H1 (cell line): ENCODE measurements around the gene MYL5. TPM values are rescaled to one million over a fixed set of nuclear protein-coding genes. Genes with fewer than 3 reads are reported as not detected.
A peak's percentile ranks its signal among the peaks of the same experiment; 100 is the strongest.

Experiments used
- ATF2 ChIP-seq: IDR thresholded peaks from 2 replicates; pipeline ENCODE4 v1.6.1; 2012; ENCODE audit warnings: low read length, inconsistent platforms
- CBX8 ChIP-seq: fragments of 300-800, 300-1000 bp; sonication (generic); IDR thresholded peaks from 2 replicates; pipeline ENCODE4 v1.7.1; 2016; ENCODE audit warnings: low read depth, low read length, borderline replicate concordance
- CEBPB ChIP-seq: IDR thresholded peaks from 2 replicates; pipeline ENCODE4 v1.6.1; 2012; ENCODE audit warnings: low read depth, low read length
- CHD1 ChIP-seq: IDR thresholded peaks from 2 replicates; pipeline ENCODE4 v1.6.1; 2012; ENCODE audit warnings: low read depth, low read length, improper control_type of control experiment
- CHD2 ChIP-seq: IDR thresholded peaks from 2 replicates; pipeline ENCODE4 v1.6.1; 2012; ENCODE audit warnings: low read length, improper control_type of control experiment
- GTF2F1 ChIP-seq: IDR thresholded peaks from 2 replicates; pipeline ENCODE4 v1.6.1; 2012; ENCODE audit warnings: low read depth, low read length, improper control_type of control experiment, borderline replicate concordance
- KDM1A ChIP-seq: fragments of 200-600, 300-600 bp; sonication (generic); IDR thresholded peaks from 2 replicates; pipeline ENCODE4 v1.7.1; 2016; ENCODE audit warnings: mild to moderate bottlenecking, low read length, borderline replicate concordance
- KDM5A ChIP-seq: fragments of 200-600 bp; IDR thresholded peaks from 2 replicates; pipeline ENCODE4 v1.7.1; 2012; ENCODE audit warnings: mild to moderate bottlenecking, low read length, inconsistent platforms, mixed read lengths
- NRF1 ChIP-seq: IDR thresholded peaks from 2 replicates; pipeline ENCODE4 v1.6.1; 2011; ENCODE audit warnings: mild to moderate bottlenecking, low read depth, low read length, improper control_type of control experiment
- POLR2A ChIP-seq, 2 experiments: IDR thresholded peaks; 1 replicate in 1 of 2; 2 replicates in 1 of 2; pipeline ENCODE4 v1.6.1; 2011; ENCODE audit warnings: low read depth in 2 of 2, low read length in 2 of 2, mild to moderate bottlenecking in 2 of 2; ENCODE audit errors: control extremely low read depth in 1 of 2
- POLR2AphosphoS5 ChIP-seq: IDR thresholded peaks from 2 replicates; pipeline ENCODE4 v1.6.1; 2011; ENCODE audit warnings: low read depth, low read length
- RAD21 ChIP-seq, 2 experiments: IDR thresholded peaks in 1 of 2; conservative IDR thresholded peaks in 1 of 2; 2 replicates each; pipeline ENCODE4 v1.6.1; 2011; ENCODE audit warnings: low read depth in 2 of 2, low read length in 2 of 2, improper control_type of control experiment in 1 of 2, inconsistent platforms in 1 of 2, mild to moderate bottlenecking in 1 of 2, moderate library complexity in 1 of 2
- RNF2 ChIP-seq: fragments of 200-900, 300-1000 bp; sonication (generic); IDR thresholded peaks from 2 replicates; pipeline ENCODE4 v1.7.1; 2016; ENCODE audit warnings: borderline replicate concordance, low read depth, mild to moderate bottlenecking, antibody characterized with exemption, low read length; ENCODE audit not compliant: poor library complexity, severe bottlenecking; ENCODE audit errors: missing control alignments
- RXRA ChIP-seq: IDR thresholded peaks from 2 replicates; pipeline ENCODE4 v1.6.1; 2011; ENCODE audit warnings: low read depth, mild to moderate bottlenecking, low read length, moderate library complexity; ENCODE audit not compliant: insufficient read depth
- SIN3A ChIP-seq, 2 experiments: IDR thresholded peaks in 1 of 2; conservative IDR thresholded peaks in 1 of 2; 2 replicates each; pipeline ENCODE4 v1.6.1; 2011 to 2012; ENCODE audit warnings: low read length in 2 of 2, improper control_type of control experiment in 1 of 2, low read depth in 1 of 2, mild to moderate bottlenecking in 1 of 2
- SIRT6 ChIP-seq: IDR thresholded peaks from one replicate; pipeline ENCODE4 v1.7.1; 2012; ENCODE audit warnings: low read length, inconsistent platforms
- SIX5 ChIP-seq: IDR thresholded peaks from 2 replicates; pipeline ENCODE4 v1.6.1; 2011; ENCODE audit warnings: mild to moderate bottlenecking, low read depth, low read length
- SP2 ChIP-seq: IDR thresholded peaks from 2 replicates; pipeline ENCODE4 v1.6.1; 2012; ENCODE audit warnings: mild to moderate bottlenecking, low read length, inconsistent platforms
- TBP ChIP-seq: IDR thresholded peaks from 2 replicates; pipeline ENCODE4 v1.6.1; 2011; ENCODE audit warnings: low read depth, low read length, improper control_type of control experiment
- USF2 ChIP-seq: IDR thresholded peaks from 2 replicates; pipeline ENCODE4 v1.6.1; 2011; ENCODE audit warnings: low read length, improper control_type of control experiment
- ZNF274 ChIP-seq: IDR thresholded peaks from 2 replicates; pipeline ENCODE4 v1.7.0; 2012; ENCODE audit warnings: low read length, borderline replicate concordance; ENCODE audit errors: extremely low read depth
- polyA plus RNA-seq, 7 experiments: library from polyadenylated mRNA; depleted of rRNA in 3 of 7; stranded (reverse) in 5 of 7; unstranded in 2 of 7; fragments of >200 nt in 5 of 7; fragments of 200-250 nt in 2 of 7; gene quantifications; 1 replicate in 5 of 7; 2 replicates in 1 of 7; 4 replicates in 1 of 7; pipeline versions ENCODE4 v1.2.1 to v1.2.3, GENCODE V29; 2011 to 2013; ENCODE audit warnings: missing spikeins in 2 of 7, mixed read lengths in 2 of 7
- total RNA-seq: library from RNA; stranded (reverse); fragmentation: NEBNext Ultra II Directional; extraction: Animal tissue kit (Norgen Biotek cat#: 25700); gene quantifications from 2 replicates; pipeline ENCODE4 v1.2.1, GENCODE V29; 2021

MYL5 gene
- total and polyA plus RNA-seq, 2 of the 8 experiments (the other 6 are each of a cell fraction or from before 2014, with no cell fraction given), result 5.7 to 6.8 TPM

- TF ChIP-seq SIX5 (no peak), CHD2 (peak; percentile 79), NRF1 (peak; percentile 91), USF2 (peak; percentile 82), KDM1A (no peak), POLR2AphosphoS5 (peak; percentile 93), SIN3A (conservative IDR thresholded peaks at IDR 0.05 in 1 of 2, IDR thresholded peaks at IDR 0.05 in 1 of 2; ENCODE audit: low read depth in 1 of 2, low read length in 2 of 2) (peak in 1 of 2 experiments; percentile 64; a peak in 2 of 4 replicates), TBP (peak; percentile 75), KDM5A (peak; percentile 87), SIRT6 (no peak), CBX8 (no peak), GTF2F1 (peak; percentile 56; the same call in 1 of the 2 replicates), RXRA (no peak), ZNF274 (no peak), CEBPB (no peak), CHD1 (no peak), RAD21 (IDR thresholded peaks at IDR 0.05 in 1 of 2, conservative IDR thresholded peaks at IDR 0.05 in 1 of 2; ENCODE audit: low read depth in 2 of 2, low read length in 2 of 2) (peak; percentile 46 to 50; a peak in 3 of 4 replicates), POLR2A (IDR thresholded peaks at IDR 0.05; ENCODE audit: control extremely low read depth in 1 of 2, low read depth in 2 of 2, low read length in 2 of 2) (peak in 1 of 2 experiments; percentile 72; a peak in 2 of 3 replicates), SP2 (no peak), ATF2 (peak; percentile 97), RNF2 (no peak)
Observed at GRCh38 chr4:674172-675035, at the start of gene MYL5, which contains the start of gene ATP5ME (continued).
